SKM-1 treated with dmso at 0.1 percent for 144 hours (cell line): ENCODE measurements around the gene GASK1A.

Source experiments
- DNase-seq: peaks from one replicate; lab custom pipeline; 2025; ENCODE audit not compliant: unreplicated experiment; lab: John Stamatoyannopoulos, UW

GASK1A gene

DNA sequence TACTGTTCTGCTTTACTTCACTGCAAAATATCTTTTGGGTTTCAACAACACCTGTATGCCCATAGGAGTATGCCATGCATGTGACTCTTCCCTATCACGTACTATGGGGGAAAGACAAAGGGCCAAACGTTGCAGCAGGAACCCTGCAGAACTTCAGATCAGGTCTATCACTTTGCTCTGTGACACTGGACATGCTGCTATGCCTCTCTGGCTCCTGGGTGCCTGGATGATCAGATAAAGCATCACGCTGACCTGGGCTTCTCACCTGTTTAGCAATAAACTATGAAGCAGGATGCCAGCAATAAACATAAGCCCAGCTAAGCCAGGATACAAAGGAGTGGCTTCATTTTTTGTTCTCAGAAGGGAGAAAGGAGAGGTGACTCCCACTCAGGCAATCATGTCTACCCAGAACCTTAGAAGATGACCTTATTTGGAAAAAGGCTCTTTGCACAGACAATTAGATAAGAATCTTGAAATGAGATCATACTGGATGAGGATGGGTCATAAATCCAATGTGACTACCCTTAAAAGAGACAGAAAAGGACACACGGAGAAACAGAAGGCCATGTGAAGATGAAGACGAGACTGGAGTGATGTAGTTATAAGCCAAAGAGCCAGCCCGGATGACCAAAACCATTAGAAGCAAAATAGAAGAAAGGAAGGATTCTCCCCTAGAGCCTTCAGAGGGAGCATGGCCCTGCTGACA lies 107.5 kb downstream of the GASK1A start:
- DNase-seq: no peak

DNA sequence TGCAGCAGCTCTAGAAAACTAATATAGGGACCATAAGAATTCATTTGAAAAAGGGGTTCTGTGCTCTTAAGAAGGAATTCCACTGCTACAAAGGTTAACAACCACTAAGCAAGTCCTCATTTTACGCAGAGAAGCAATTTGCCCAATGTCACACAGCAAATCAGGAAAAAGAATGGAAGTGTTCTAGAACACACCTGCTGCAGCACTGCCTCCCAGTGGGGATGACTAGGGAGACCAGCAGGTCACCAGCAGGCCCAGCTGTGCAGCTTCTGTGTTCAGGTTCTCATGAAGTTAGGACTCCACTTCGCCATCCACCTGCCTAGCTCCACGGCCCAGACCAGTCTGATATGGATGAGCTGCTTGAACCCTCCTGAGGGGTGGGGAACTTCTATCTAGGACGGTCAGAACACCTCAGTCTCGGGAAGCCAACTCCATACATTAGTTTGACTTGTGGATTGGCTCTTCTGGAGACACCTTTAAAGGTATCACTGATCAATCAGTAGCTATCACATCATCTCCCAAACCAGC lies 108.2 kb downstream of the GASK1A start:
- DNase-seq: no peak

GRCh38 chr3:43089081-43089480 lies 110.0 kb downstream of the GASK1A start:
- DNase-seq: no peak

DNA sequence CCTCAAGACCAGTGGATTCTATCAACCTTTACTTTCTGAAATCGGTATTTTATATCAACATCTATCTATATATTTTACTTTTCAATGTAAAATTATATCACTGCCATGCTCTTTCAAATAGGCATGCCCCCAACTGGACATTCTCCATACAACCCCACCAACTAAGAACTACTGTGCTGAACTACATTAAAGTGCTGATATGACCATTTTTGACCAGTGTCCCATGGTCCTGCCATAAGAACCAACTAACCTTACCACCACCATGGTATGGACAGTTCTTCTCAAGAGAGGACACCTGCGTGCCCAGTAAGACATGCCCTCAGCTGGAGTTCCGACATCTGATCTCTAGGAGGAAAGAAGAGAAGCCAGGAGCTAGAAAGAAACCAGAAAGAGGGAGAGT lies 111.1 kb downstream of the GASK1A start:
- no peak for DNase-seq

DNA sequence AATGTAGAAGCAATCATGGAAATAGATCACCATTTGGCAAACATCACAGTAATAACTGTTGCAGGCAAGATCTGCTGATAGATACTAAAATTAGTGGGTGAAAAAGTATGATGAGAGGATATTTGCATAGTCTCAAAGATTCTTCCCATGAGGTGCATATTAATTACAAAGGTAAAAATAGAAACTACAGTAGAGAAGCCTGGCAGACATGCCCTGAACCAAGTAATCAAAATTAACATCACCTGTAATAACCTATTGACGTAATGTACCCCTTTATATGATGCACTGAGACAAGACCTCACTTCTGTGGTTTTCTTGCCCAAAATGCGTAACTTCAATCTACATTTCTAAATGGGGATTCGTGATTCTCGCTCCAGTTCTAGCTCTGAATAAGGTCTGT lies 112.4 kb downstream of the GASK1A start:
- no peak for DNase-seq

GRCh38 chr3:43093006-43093405 lies 113.9 kb downstream of the GASK1A start:
- DNase-seq: no peak

DNA sequence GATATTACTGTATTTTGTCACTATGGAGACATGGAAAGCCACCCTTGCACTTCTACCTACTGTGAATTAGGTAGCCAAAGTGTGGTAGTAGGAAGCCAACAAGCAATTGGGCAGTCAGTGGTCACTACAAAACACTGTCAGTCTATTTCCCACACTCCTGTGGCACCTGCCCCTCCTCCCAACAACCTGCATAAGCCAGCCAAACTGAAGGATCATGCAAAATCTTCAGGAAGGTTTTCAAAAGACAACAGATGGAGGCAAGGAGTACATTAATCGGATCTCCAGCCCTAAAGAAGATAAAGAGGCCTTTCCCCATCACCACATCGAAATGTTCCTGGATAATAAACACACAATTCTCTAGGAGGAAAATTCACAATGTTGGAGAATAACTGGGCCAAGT lies 114.9 kb downstream of the GASK1A start:
- no peak for DNase-seq

DNA sequence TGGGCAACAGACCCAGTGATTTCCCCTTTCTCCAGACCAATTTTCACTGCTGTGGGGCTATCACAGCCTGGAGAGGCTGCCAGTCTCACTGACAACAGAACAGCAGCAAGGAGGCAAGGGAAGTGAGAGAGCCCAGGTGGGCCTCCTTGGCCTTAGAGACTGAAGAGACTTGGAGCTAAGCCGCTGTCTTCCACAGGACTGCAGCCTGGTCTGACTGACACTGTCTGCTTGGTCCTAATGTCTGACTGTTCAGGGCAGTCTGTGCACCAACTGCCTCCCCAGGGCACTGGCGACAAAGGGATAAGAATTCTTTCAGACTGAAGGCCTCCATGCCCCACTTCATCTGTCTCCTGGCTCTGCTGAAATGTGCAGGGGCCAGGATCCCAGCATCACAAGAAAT lies 115.3 kb downstream of the GASK1A start:
- no peak for DNase-seq

GRCh38 chr3:43094851-43095250 lies 115.7 kb downstream of the GASK1A start:
- no peak for DNase-seq

- no peak for DNase-seq
These were observed 116.3 kb downstream of the GASK1A start for GRCh38 chr3:43095370-43095769.

- DNase-seq: no peak
These were observed 117.7 kb downstream of the GASK1A start for GRCh38 chr3:43096761-43097160.

- DNase-seq: no peak
These were observed 118.4 kb downstream of the GASK1A start for GRCh38 chr3:43097400-43098080.

DNA sequence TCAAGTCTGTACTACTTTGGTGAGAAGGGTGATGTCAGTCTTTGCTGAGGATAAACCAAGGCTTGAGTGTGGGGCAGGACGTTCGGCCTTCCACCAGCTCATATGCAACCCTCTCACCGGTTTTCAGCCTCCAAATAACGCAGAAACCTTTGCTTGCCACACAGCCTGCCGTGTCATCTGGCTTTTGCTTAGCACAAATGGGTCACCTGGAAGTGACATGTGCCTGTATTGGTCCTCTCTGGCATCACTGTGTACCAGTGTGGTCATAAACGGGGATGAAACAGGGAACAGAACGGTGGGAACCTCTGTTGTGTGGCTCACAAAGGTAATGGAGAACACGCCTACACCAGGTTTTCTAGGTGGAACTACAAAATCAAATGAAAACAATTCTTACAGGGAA lies 119.7 kb downstream of the GASK1A start:
- no peak for DNase-seq

- no peak for DNase-seq
These were observed 123.8 kb downstream of the GASK1A start for GRCh38 chr3:43102773-43103480.

- no peak for DNase-seq
These were observed 124.9 kb downstream of the GASK1A start for GRCh38 chr3:43104039-43104438.

DNA sequence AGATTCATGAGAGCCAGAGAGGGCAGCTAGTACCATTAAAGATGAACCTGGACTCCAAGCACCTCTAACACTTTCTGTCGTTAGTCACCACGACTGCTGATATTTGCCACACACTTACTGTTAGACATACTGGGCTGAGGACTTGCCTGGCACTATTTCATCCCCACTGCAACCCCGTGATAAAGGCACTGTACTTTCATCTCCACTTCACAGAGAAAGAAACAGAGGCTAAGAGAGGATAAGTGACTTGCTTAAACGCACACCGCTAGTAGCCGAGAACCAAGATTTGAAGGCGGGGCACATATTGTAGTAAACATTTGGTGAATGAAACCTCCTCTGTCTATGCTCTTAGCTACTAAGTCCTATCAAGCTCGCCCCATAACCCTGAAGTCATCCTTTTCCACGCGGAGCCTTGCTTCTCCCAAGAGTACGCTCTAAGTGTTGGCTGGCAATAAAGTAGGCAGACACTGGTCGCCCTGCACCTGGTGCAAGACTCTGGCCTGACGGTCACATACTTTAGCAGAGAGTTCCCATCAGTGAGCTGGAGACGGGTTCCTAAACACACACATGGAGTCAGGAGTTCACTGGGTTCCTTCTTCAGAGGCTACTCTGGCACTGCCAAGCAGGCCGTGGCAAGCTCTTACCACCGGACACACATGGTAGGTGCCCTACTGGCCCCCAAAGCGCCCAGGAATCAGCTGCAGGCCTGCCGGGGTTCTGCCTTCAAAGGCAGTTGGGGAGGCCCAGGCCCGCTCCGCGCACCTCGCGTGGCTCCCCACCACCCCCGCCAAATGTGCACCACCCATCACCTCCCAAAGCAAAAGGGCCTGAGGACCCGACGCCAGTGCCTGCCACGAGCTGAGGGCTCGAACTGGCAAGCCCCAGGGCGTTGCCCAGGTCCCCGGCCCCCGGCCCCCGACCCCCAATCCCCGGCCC lies 125.8 kb downstream of the GASK1A start:
- no peak for DNase-seq

GRCh38 chr3:43105596-43106292 lies 126.6 kb downstream of the GASK1A start, which contains the start of gene POMGNT2:
POMGNT2 (minus strand) TSS chr3:43106079; CDS start chr3:43081431, 24,648 bp downstream.
- peak; percentile 84 for DNase-seq

GRCh38 chr3:43106293-43106628 lies 127.2 kb downstream of the GASK1A start:
- no peak for DNase-seq
